Breast epithelium (tissue), 4 donors: ENCODE results near the gene FAXC. TPM values are rescaled to one million over a fixed set of nuclear protein-coding genes. Genes with fewer than 3 reads are reported as not detected.

Experiments used
- DNase-seq, 2 donors: peaks; one replicate each; pipeline ENCODE4 v3.0.0-alpha.2; 2019; ENCODE audit warnings: low spot score in 2 of 2
- H3K27ac ChIP-seq, 2 donors: fragments of 200-600 bp; sonication (generic) in 1 of 2; one replicate each; pipeline ENCODE4 v1.5.1; 2016 to 2019; ENCODE audit warnings: mild to moderate bottlenecking in 1 of 2
- H3K27me3 ChIP-seq, 2 donors: fragments of 200-600 bp; sonication (generic) in 1 of 2; one replicate each; pipeline versions ENCODE4 v1.5.1 to v1.6.0; 2017 to 2019; ENCODE audit warnings: control low read depth in 1 of 2, mild to moderate bottlenecking in 1 of 2
- H3K36me3 ChIP-seq: fragments of 200-600 bp; one replicate; pipeline ENCODE4 v1.5.1; 2019
- H3K4me1 ChIP-seq, 2 donors: fragments of 200-600 bp; sonication (generic); one replicate each; pipeline ENCODE4 v1.5.1; 2016 to 2019; ENCODE audit warnings: control low read depth in 1 of 2
- H3K4me3 ChIP-seq, 3 donors: fragments of 200-600 bp; sonication (generic); 1 replicate in 2 of 3; 2 replicates in 1 of 3; pipeline ENCODE4 v1.5.1; 2016 to 2019; ENCODE audit warnings: mild to moderate bottlenecking in 3 of 3, moderate library complexity in 2 of 3
- H3K9me3 ChIP-seq, 2 donors: fragments of 200-600 bp; sonication (generic) in 1 of 2; one replicate each; pipeline ENCODE4 v1.5.1; 2016 to 2019; ENCODE audit warnings: control low read depth in 1 of 2
- POLR2A ChIP-seq: fragments of 450-650 bp; IDR thresholded peaks from one replicate; pipeline ENCODE4 v1.6.1; 2016; ENCODE audit warnings: antibody characterized with exemption, mild to moderate bottlenecking, moderate library complexity
- POLR2AphosphoS5 ChIP-seq, 3 donors: sonication (generic); formaldehyde crosslinking; IDR thresholded peaks; one replicate each; pipeline ENCODE4 v1.6.1; 2017; ENCODE audit warnings: antibody characterized with exemption in 3 of 3
- intact Hi-C: fragments of 100-400 bp; cut with DNase I; formaldehyde crosslinking; loops from one replicate; pipeline ENCODE4 v1.15.1; 2023; ENCODE audit warnings: low total_unique reads
- total RNA-seq, 3 donors: library from RNA; depleted of rRNA; stranded (reverse); fragments of >200 nt; gene quantifications; one replicate each; pipeline ENCODE4 v1.1.0, GENCODE V29; 2016
- TF ChIP-seq, protein P1 (sequence below), 3 donors: fragments of 450-650 bp; IDR thresholded peaks; one replicate each; pipeline ENCODE4 v1.5.1; 2016 to 2017; ENCODE audit warnings: antibody characterized with exemption in 3 of 3, mild to moderate bottlenecking in 3 of 3, moderate library complexity in 3 of 3

The FAXC gene
- total RNA-seq, 3 donors from 2014 or later, result 5.2 to 14.2 TPM; not detected in 1

- TF ChIP-seq POLR2AphosphoS5 (IDR thresholded peaks at IDR 0.05) (no peak), POLR2A (no peak)
- TF ChIP-seq, protein P1, sequence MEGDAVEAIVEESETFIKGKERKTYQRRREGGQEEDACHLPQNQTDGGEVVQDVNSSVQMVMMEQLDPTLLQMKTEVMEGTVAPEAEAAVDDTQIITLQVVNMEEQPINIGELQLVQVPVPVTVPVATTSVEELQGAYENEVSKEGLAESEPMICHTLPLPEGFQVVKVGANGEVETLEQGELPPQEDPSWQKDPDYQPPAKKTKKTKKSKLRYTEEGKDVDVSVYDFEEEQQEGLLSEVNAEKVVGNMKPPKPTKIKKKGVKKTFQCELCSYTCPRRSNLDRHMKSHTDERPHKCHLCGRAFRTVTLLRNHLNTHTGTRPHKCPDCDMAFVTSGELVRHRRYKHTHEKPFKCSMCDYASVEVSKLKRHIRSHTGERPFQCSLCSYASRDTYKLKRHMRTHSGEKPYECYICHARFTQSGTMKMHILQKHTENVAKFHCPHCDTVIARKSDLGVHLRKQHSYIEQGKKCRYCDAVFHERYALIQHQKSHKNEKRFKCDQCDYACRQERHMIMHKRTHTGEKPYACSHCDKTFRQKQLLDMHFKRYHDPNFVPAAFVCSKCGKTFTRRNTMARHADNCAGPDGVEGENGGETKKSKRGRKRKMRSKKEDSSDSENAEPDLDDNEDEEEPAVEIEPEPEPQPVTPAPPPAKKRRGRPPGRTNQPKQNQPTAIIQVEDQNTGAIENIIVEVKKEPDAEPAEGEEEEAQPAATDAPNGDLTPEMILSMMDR (IDR thresholded peaks at IDR 0.05), result no peak
- intact Hi-C loops, result no loop called here
- no peaks in the 10 kb centered on the region for H3K36me3 ChIP-seq
- H3K4me3 ChIP-seq, result no peak overlapping the region
- H3K4me1 ChIP-seq, result no peaks in the 10 kb centered on the region
- no peaks in the 10 kb centered on the region for H3K27me3 ChIP-seq
- no peak overlapping the region for H3K27ac ChIP-seq
- no peak for DNase-seq
- no peaks in the 10 kb centered on the region for H3K9me3 ChIP-seq
These were observed 62.0 kb downstream of the FAXC start for GRCh38 chr6:99287523-99287922.

DNA sequence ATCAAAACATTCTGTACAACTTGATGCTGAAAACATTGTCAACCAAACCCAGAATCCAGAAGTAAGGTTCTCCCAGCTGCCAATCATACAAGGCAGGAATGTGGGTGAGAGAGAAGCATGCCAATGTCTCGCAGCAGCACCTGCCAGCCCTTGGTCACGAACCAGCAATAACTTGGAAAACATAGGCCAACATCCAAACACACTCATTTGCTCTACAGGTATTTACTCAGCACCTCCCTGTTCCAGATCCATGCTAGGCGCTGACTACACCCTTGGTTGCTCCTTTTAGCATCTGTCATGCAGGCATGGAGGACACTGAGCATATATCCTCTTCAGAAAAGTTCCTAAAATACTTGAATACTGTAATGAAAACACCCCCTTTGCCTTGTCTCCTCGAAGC is 63.6 kb downstream of the FAXC start:
- TF ChIP-seq POLR2AphosphoS5 (IDR thresholded peaks at IDR 0.05), result no peak
- TF ChIP-seq, protein P1 (IDR thresholded peaks at IDR 0.05), result no peak
- no peak for TF ChIP-seq POLR2A
- no peak overlapping the region for H3K4me3 ChIP-seq
- no peaks in the 10 kb centered on the region for H3K4me1 ChIP-seq
- H3K27ac ChIP-seq, result no peak overlapping the region
- DNase-seq, result no peak
- intact Hi-C loops, result no loop called here
- no peaks in the 10 kb centered on the region for H3K36me3 ChIP-seq
- no peaks in the 10 kb centered on the region for H3K27me3 ChIP-seq
- H3K9me3 ChIP-seq, result no peaks in the 10 kb centered on the region

GRCh38 chr6:99282479-99283062 is 66.9 kb downstream of the FAXC start:
- intact Hi-C loops, result no loop called here
- H3K27me3 ChIP-seq, result no peaks in the 10 kb centered on the region
- H3K36me3 ChIP-seq, result no peaks in the 10 kb centered on the region
- H3K9me3 ChIP-seq, result no peaks in the 10 kb centered on the region
- DNase-seq, result no peak
- no peaks in the 10 kb centered on the region for H3K4me1 ChIP-seq
- no peak overlapping the region for H3K4me3 ChIP-seq
- TF ChIP-seq, protein P1 (IDR thresholded peaks at IDR 0.05), result peak in 1 of 3 donors; percentile 11
- no peak for TF ChIP-seq POLR2AphosphoS5 (IDR thresholded peaks at IDR 0.05)
- no peak for TF ChIP-seq POLR2A
- H3K27ac ChIP-seq, result no peak overlapping the region

DNA sequence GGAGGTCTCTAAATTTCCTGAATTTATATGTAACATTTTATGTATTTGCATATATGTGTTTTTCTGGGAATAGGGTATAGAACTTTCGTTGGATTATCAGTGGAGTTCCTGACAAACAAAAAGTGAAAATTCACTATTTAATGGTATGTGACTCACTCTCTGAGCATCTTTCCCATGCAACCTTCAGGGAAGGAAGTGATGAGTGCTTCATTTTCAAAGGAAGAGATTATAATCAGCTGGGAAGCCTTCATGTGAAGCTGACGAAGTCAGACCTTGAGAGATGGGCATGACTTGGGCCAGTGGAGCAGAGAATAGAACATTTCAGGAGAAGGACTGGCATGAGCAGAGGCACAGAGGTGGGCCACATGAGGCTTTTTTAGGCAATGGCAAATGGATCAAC is 72.7 kb downstream of the FAXC start:
- Histone ChIP-seq H3K9me3 (no peaks in the 10 kb centered on the region), H3K27me3 (no peaks in the 10 kb centered on the region), H3K36me3 (no peaks in the 10 kb centered on the region), H3K4me3 (no peak overlapping the region), H3K27ac (no peak overlapping the region), H3K4me1 (no peaks in the 10 kb centered on the region)
- intact Hi-C loops, result no loop called here
- TF ChIP-seq, protein P1 (IDR thresholded peaks at IDR 0.05), result no peak
- no peak for TF ChIP-seq POLR2A
- TF ChIP-seq POLR2AphosphoS5 (IDR thresholded peaks at IDR 0.05), result no peak
- no peak for DNase-seq

DNA sequence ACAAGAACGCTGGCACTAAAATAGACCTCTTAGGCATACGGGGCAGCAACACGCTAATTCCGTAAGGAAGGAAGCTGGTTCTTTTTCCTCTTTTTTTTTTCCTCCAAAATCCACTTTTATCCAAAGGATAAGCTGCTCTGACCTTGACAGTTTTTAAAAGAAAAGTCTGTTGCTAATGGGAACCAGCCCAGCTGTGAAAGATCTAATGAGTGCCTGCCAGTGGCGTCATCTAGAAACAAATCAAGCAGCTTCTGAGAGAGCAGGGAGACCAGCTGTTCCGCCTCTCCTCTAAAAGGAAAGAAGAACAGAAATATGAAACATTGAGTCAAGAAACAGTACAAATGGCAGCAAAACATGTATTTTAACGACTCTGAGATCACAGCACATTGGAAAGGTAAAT is 78.6 kb downstream of the FAXC start:
- Histone ChIP-seq H3K27ac (no peak overlapping the region), H3K4me1 (no peaks in the 10 kb centered on the region), H3K27me3 (no peaks in the 10 kb centered on the region), H3K9me3 (peaks cover 4 to 12% of the 10 kb centered on the region in 2 donors), H3K4me3 (no peak overlapping the region), H3K36me3 (no peaks in the 10 kb centered on the region)
- intact Hi-C loops, result loop anchor here (2.0 kb wide), 1 partner anchor 74 kb away; no protein-coding TSS in a partner anchor
- TF ChIP-seq POLR2AphosphoS5 (IDR thresholded peaks at IDR 0.05) (no peak), POLR2A (no peak)
- TF ChIP-seq, protein P1 (IDR thresholded peaks at IDR 0.05), result no peak
- DNase-seq, result no peak
